H1 (cell line): ENCODE measurements around the gene ACVR2A. TPM values are rescaled to one million over a fixed set of nuclear protein-coding genes. Genes with fewer than 3 reads are reported as not detected.

ENCODE experiments used
- CTCF ChIA-PET: fragments of 300-600 bp; sonication (Branson Sonifier 250); formaldehyde crosslinking; loops from one replicate; lab custom pipeline; 2021; ENCODE audit not compliant: partially characterized antibody; lab: Charles Lee
- POLR2A ChIA-PET: fragments of 300-600 bp; sonication (Branson Sonifier 250); formaldehyde crosslinking; loops from one replicate; lab custom pipeline; 2021; ENCODE audit warnings: inconsistent platforms; ENCODE audit not compliant: partially characterized antibody; lab: Charles Lee
- DNase-seq, 2 experiments: peaks; one replicate each; pipeline versions ENCODE4 v3.0.0 to v3.0.0-alpha.2; 2010 to 2022; ENCODE audit warnings: low spot score in 2 of 2, low read depth in 1 of 2, mixed read lengths in 1 of 2
- FAIRE-seq: peaks from 2 replicates; lab custom pipeline; 2011; peaks lifted over from hg19 to GRCh38; lab: Jason Lieb, UNC
- H2AFZ ChIP-seq: 2 replicates; pipeline ENCODE4 v1.8.1; 2012; ENCODE audit warnings: low read length, inconsistent platforms
- H2AK5ac ChIP-seq: 2 replicates; pipeline ENCODE4 v1.6.1; 2013; ENCODE audit warnings: low read depth, low read length
- H2BK120ac ChIP-seq: replicated peaks from 2 replicates; pipeline ENCODE3; 2013; ENCODE audit warnings: low read depth, low read length, inconsistent platforms
- H2BK12ac ChIP-seq: 2 replicates; pipeline ENCODE4 v1.6.1; 2013; ENCODE audit warnings: low read depth, low read length
- H2BK15ac ChIP-seq: 2 replicates; pipeline ENCODE4 v1.6.1; 2013; ENCODE audit warnings: low read length
- H2BK20ac ChIP-seq: 2 replicates; pipeline ENCODE4 v1.6.1; 2013; ENCODE audit warnings: low read length
- H2BK5ac ChIP-seq: 2 replicates; pipeline ENCODE4 v1.6.1; 2013; ENCODE audit warnings: low read depth, low read length
- H3K14ac ChIP-seq: 2 replicates; pipeline ENCODE4 v1.6.1; 2013; ENCODE audit warnings: inconsistent platforms; ENCODE audit not compliant: insufficient read length
- H3K18ac ChIP-seq: 2 replicates; pipeline ENCODE4 v1.6.1; 2013; ENCODE audit warnings: low read length; ENCODE audit errors: extremely low read depth
- H3K23ac ChIP-seq: 2 replicates; pipeline ENCODE4 v1.6.1; 2013; ENCODE audit warnings: inconsistent platforms; ENCODE audit not compliant: insufficient read length
- H3K23me2 ChIP-seq: 2 replicates; pipeline ENCODE4 v1.6.1; 2013; ENCODE audit warnings: low read depth, low read length
- H3K27ac ChIP-seq: 2 replicates; pipeline ENCODE4 v1.6.1; 2011; ENCODE audit warnings: low read depth, low read length, inconsistent platforms
- H3K27me3 ChIP-seq, 4 experiments: replicated peaks in 1 of 4; 1 replicate in 1 of 4; 2 replicates in 3 of 4; pipeline versions ENCODE4 v1.6.1 to v1.8.1; 2011 to 2013; ENCODE audit warnings: low read length in 3 of 4, mild to moderate bottlenecking in 3 of 4, inconsistent platforms in 2 of 4, mixed read lengths in 2 of 4, moderate library complexity in 1 of 4; ENCODE audit not compliant: control insufficient read depth in 3 of 4, insufficient read depth in 3 of 4; ENCODE audit errors: extremely low read depth in 1 of 4
- H3K36me3 ChIP-seq, 4 experiments: 2 replicates each; pipeline versions ENCODE4 v1.6.1 to v1.8.1; 2011 to 2013; ENCODE audit warnings: mild to moderate bottlenecking in 4 of 4, low read length in 3 of 4, moderate library complexity in 2 of 4, control low read depth in 1 of 4, inconsistent platforms in 1 of 4; ENCODE audit not compliant: insufficient read depth in 4 of 4, control insufficient read depth in 2 of 4
- H3K4ac ChIP-seq: replicated peaks from 2 replicates; pipeline ENCODE3; 2013; ENCODE audit warnings: low read length, low read depth, mixed read lengths, inconsistent platforms; ENCODE audit not compliant: insufficient read length
- H3K4me1 ChIP-seq, 4 experiments: replicated peaks in 1 of 4; 1 replicate in 1 of 4; 2 replicates in 3 of 4; pipeline versions ENCODE4 v1.6.1 to v1.8.1; 2011 to 2013; ENCODE audit warnings: low read length in 3 of 4, inconsistent platforms in 2 of 4, mixed read lengths in 1 of 4; ENCODE audit not compliant: insufficient read depth in 4 of 4, control insufficient read depth in 3 of 4
- H3K4me2 ChIP-seq, 2 experiments: 2 replicates each; pipeline versions ENCODE4 v1.6.1 to v1.8.1; 2011 to 2013; ENCODE audit warnings: low read depth in 2 of 2, low read length in 2 of 2, control low read depth in 1 of 2, inconsistent platforms in 1 of 2, mild to moderate bottlenecking in 1 of 2; ENCODE audit not compliant: insufficient read depth in 1 of 2
- H3K4me3 ChIP-seq, 4 experiments: fragments of 200-600, 300-600 bp in 1 of 4; sonication (generic), shearing (Covaris generic), sonication (Bioruptor Twin) in 1 of 4; 2 replicates each; pipeline versions ENCODE4 v1.5.1 to v1.8.1; 2011 to 2016; ENCODE audit warnings: low read length in 4 of 4, low read depth in 3 of 4, control low read depth in 2 of 4, inconsistent platforms in 2 of 4, mild to moderate bottlenecking in 2 of 4, mixed read lengths in 1 of 4, moderate library complexity in 1 of 4; ENCODE audit not compliant: insufficient read depth in 2 of 4; ENCODE audit errors: extremely low read depth in 1 of 4
- H3K56ac ChIP-seq: replicated peaks from 2 replicates; pipeline ENCODE3; 2013; ENCODE audit warnings: low read depth, mild to moderate bottlenecking, mixed read lengths, low read length, inconsistent platforms; ENCODE audit not compliant: insufficient read length
- H3K79me1 ChIP-seq: 2 replicates; pipeline ENCODE4 v1.6.1; 2013; ENCODE audit warnings: low read depth, low read length, control low read depth
- H3K79me2 ChIP-seq, 2 experiments: 2 replicates each; pipeline versions ENCODE4 v1.6.1 to v1.8.1; 2012 to 2013; ENCODE audit warnings: low read length in 2 of 2, mild to moderate bottlenecking in 2 of 2, inconsistent platforms in 1 of 2; ENCODE audit not compliant: insufficient read depth in 2 of 2, control insufficient read depth in 1 of 2
- H3K9ac ChIP-seq, 4 experiments: replicated peaks in 1 of 4; 1 replicate in 1 of 4; 2 replicates in 3 of 4; pipeline versions ENCODE4 v1.6.1 to v1.8.1; 2011 to 2013; ENCODE audit warnings: low read depth in 3 of 4, low read length in 3 of 4, control low read depth in 2 of 4, mild to moderate bottlenecking in 2 of 4, moderate library complexity in 2 of 4, inconsistent platforms in 1 of 4; ENCODE audit errors: extremely low read depth in 1 of 4
- H3K9me3 ChIP-seq, 2 experiments: 2 replicates each; pipeline versions ENCODE4 v1.6.1 to v1.8.1; 2012 to 2013; ENCODE audit warnings: mild to moderate bottlenecking in 2 of 2, moderate library complexity in 2 of 2, control low read depth in 1 of 2, inconsistent platforms in 1 of 2, low read depth in 1 of 2, low read length in 1 of 2, mixed read lengths in 1 of 2; ENCODE audit not compliant: insufficient read depth in 2 of 2
- H4K20me1 ChIP-seq, 2 experiments: replicated peaks in 1 of 2; 2 replicates each; pipeline versions ENCODE3 to v1.8.1; 2011 to 2013; ENCODE audit warnings: inconsistent platforms in 2 of 2, low read length in 2 of 2, mild to moderate bottlenecking in 1 of 2; ENCODE audit not compliant: insufficient read depth in 2 of 2, control insufficient read depth in 1 of 2
- H4K5ac ChIP-seq: 2 replicates; pipeline ENCODE4 v1.6.1; 2013; ENCODE audit warnings: low read length, low read depth, mixed read lengths, inconsistent platforms; ENCODE audit not compliant: insufficient read length
- H4K8ac ChIP-seq: 2 replicates; pipeline ENCODE4 v1.8.0; 2013; ENCODE audit warnings: mild to moderate bottlenecking, moderate library complexity, low read length, inconsistent platforms; ENCODE audit not compliant: insufficient read depth; ENCODE audit errors: extremely low read depth
- H4K91ac ChIP-seq: replicated peaks from 2 replicates; pipeline ENCODE3; 2013; ENCODE audit warnings: low read length, mixed read lengths, inconsistent platforms; ENCODE audit not compliant: insufficient read length
- CREB1 ChIP-seq: IDR thresholded peaks from 2 replicates; pipeline ENCODE4 v1.6.1; 2012; ENCODE audit warnings: inconsistent platforms
- SAP30 ChIP-seq: fragments of 300-600 bp; sonication (generic); IDR thresholded peaks from 2 replicates; pipeline ENCODE4 v1.7.1; 2012; ENCODE audit warnings: low read length, moderate library complexity, mild to moderate bottlenecking, inconsistent platforms; ENCODE audit not compliant: insufficient read depth, insufficient replicate concordance
- TAF1 ChIP-seq: IDR thresholded peaks from 2 replicates; pipeline ENCODE4 v1.6.1; 2011; ENCODE audit warnings: mild to moderate bottlenecking, low read depth, low read length
- WGBS, 2 experiments: shearing (Covaris generic) in 1 of 2; methylation state at CpG; one replicate each; pipeline versions ENCODE4 v1.1.6 to v1.1.7; 2013 to 2015; ENCODE audit warnings: low lambda C conversion rate in 2 of 2, mixed read lengths in 2 of 2, inconsistent platforms in 1 of 2, low coverage in 1 of 2, missing lambda C conversion rate in 1 of 2; ENCODE audit not compliant: insufficient replicate concordance in 2 of 2, insufficient coverage in 1 of 2, insufficient read length in 1 of 2; ENCODE audit errors: extremely low coverage in 1 of 2, missing lambda C conversion rate in 1 of 2; 5-methylcytosine and 5-hydroxymethylcytosine counted together
- polyA plus RNA-seq, 7 experiments: library from polyadenylated mRNA; depleted of rRNA in 3 of 7; stranded (reverse) in 5 of 7; unstranded in 2 of 7; fragments of >200 nt in 5 of 7; fragments of 200-250 nt in 2 of 7; gene quantifications; 1 replicate in 5 of 7; 2 replicates in 1 of 7; 4 replicates in 1 of 7; pipeline versions ENCODE4 v1.2.1 to v1.2.3, GENCODE V29; 2011 to 2013; ENCODE audit warnings: missing spikeins in 2 of 7, mixed read lengths in 2 of 7
- total RNA-seq: library from RNA; stranded (reverse); fragmentation: NEBNext Ultra II Directional; extraction: Animal tissue kit (Norgen Biotek cat#: 25700); gene quantifications from 2 replicates; pipeline ENCODE4 v1.2.1, GENCODE V29; 2021

Gene ACVR2A
- total and polyA plus RNA-seq, 2 of the 8 experiments (the other 6 are each of a cell fraction or from before 2014, with no cell fraction given) = 3.4 to 18.1 TPM

- H2AK5ac ChIP-seq = no peak overlapping the region
- FAIRE-seq = no peak
Observed at GRCh38 chr2:147916723-147917122, 71.9 kb downstream of the ACVR2A start.

More at GRCh38 chr2:147916723-147917122, 71.9 kb downstream of the ACVR2A start:
- no peak overlapping the region for H3K56ac ChIP-seq
- WGBS, 2 experiments = 90% methylated on average over 4 of the region's 4 CpGs; no CpG with 5 or more reads in 1 of the 2 experiments
- H2BK20ac ChIP-seq = no peak overlapping the region
- H2BK120ac ChIP-seq = no peak overlapping the region
- no peak overlapping the region for H3K4ac ChIP-seq
- no peaks in the 10 kb centered on the region for H3K27me3 ChIP-seq
- H3K4me2 ChIP-seq = no peak overlapping the region
- H3K4me3 ChIP-seq = no peak overlapping the region
- no peak overlapping the region for H2BK15ac ChIP-seq
- peaks cover 0 to 2% of the 10 kb centered on the region in 2 experiments for H4K20me1 ChIP-seq
- H3K9ac ChIP-seq = no peak overlapping the region
- H4K5ac ChIP-seq = no peak overlapping the region
- no peaks in the 10 kb centered on the region for H3K4me1 ChIP-seq
- no peaks in the 10 kb centered on the region for H3K79me2 ChIP-seq
- no peaks in the 10 kb centered on the region for H3K23me2 ChIP-seq
- CTCF ChIA-PET = interaction anchor here (1.8 kb wide), 1 partner anchor 872 kb away, joined by 4 read pairs; no protein-coding TSS in a partner anchor
- no peak for DNase-seq
- no peaks in the 10 kb centered on the region for H3K79me1 ChIP-seq
- no peak overlapping the region for H3K14ac ChIP-seq
- H3K9me3 ChIP-seq = no peaks in the 10 kb centered on the region
- H4K91ac ChIP-seq = no peak overlapping the region
- TF ChIP-seq CREB1 (no peak), SAP30 (no peak), TAF1 (no peak)
- H3K27ac ChIP-seq = no peak overlapping the region
- H2BK5ac ChIP-seq = no peak overlapping the region
- peaks cover 0 to 10% (median 0%) of the 10 kb centered on the region in 4 experiments; a peak in 5 of 8 replicates for H3K36me3 ChIP-seq
- POLR2A ChIA-PET = interaction anchor here (0.6 kb wide), 1 partner anchor 11 kb away, joined by 3 read pairs; no protein-coding TSS in a partner anchor
- H2AFZ ChIP-seq = no peak overlapping the region
- H4K8ac ChIP-seq = no peak overlapping the region
- no peak overlapping the region for H2BK12ac ChIP-seq
- no peak overlapping the region for H3K23ac ChIP-seq
- no peak overlapping the region for H3K18ac ChIP-seq
